Tibial nerve (tissue), 4 donors: Measurements from ENCODE around the gene COL27A1.

Experiments
- EP300 ChIP-seq, 2 donors: sonication (generic); formaldehyde crosslinking; IDR thresholded peaks; one replicate each; pipeline ENCODE4 v1.6.1; 2017; ENCODE audit warnings: antibody characterized with exemption in 2 of 2, mild to moderate bottlenecking in 1 of 2
- POLR2A ChIP-seq, 2 donors: fragments of 450-650 bp; IDR thresholded peaks; one replicate each; pipeline ENCODE4 v1.6.1; 2017; ENCODE audit warnings: antibody characterized with exemption in 2 of 2, mild to moderate bottlenecking in 2 of 2, moderate library complexity in 2 of 2
- TF ChIP-seq, protein P1 (sequence below), 5 experiments: fragments of 200-600 bp in 3 of 5; fragments of 450-650 bp in 2 of 5; sonication (generic) in 3 of 5; IDR thresholded peaks; one replicate each; pipeline ENCODE4 v1.5.1; 2016 to 2019; ENCODE audit warnings: antibody characterized with exemption in 5 of 5, mild to moderate bottlenecking in 3 of 5, moderate library complexity in 2 of 5

DNA sequence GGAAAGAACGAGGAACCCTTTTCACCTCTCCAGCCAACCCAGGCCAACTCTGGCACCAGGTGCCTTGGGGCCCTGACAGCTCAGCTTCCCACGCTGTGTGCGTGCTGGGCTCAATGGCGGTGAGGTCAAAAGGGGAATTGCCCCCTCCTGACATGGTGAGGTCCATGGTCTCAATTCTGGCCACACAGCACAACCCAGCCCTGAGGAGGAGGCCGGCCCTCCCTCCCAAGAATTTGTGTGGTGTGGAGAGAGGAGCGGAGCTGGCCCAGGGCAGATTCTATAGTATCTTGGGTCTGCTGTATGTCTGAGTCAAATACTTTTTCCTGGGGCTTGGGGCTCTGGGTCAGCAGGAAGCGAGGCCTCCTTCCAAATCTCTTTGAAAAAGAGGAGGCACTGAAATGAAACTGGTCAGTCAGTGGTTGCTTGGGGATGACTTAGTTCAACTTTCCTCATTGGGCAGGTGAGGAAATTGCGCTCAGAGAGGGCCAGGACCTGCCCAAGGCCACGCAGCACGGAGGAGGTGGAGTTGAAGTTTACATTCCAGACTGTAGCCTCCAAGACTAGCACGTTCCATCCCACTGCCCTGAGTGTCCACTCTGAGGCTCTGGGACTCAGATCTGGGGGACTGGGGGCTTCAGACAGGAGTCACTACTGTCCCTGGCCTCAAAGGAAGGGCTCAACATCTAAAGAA, 15.6 kb downstream of the COL27A1 start:
- TF ChIP-seq POLR2A (IDR thresholded peaks at IDR 0.05): no peak
- TF ChIP-seq, protein P1, sequence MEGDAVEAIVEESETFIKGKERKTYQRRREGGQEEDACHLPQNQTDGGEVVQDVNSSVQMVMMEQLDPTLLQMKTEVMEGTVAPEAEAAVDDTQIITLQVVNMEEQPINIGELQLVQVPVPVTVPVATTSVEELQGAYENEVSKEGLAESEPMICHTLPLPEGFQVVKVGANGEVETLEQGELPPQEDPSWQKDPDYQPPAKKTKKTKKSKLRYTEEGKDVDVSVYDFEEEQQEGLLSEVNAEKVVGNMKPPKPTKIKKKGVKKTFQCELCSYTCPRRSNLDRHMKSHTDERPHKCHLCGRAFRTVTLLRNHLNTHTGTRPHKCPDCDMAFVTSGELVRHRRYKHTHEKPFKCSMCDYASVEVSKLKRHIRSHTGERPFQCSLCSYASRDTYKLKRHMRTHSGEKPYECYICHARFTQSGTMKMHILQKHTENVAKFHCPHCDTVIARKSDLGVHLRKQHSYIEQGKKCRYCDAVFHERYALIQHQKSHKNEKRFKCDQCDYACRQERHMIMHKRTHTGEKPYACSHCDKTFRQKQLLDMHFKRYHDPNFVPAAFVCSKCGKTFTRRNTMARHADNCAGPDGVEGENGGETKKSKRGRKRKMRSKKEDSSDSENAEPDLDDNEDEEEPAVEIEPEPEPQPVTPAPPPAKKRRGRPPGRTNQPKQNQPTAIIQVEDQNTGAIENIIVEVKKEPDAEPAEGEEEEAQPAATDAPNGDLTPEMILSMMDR (IDR thresholded peaks at IDR 0.05): no peak
- no peak for TF ChIP-seq EP300 (IDR thresholded peaks at IDR 0.05)
